Measurements from ENCODE around the gene DHX58.
"Not testable (repeated sequence)": the region's sequence is repeated elsewhere in the genome, so short reads cannot be mapped to it uniquely, and the experiment has no call there.

The DHX58 gene

GRCh38 chr17:42112552-42113176 lies at the start of gene DHX58:
Gene DHX58, minus strand, starts transcription at chr17:42112714. Its CDS starts 822 bp downstream, at chr17:42111892.
- peak; percentile 67 for DNase-seq (ENCODE audit: low read depth, low spot score)

DNA sequence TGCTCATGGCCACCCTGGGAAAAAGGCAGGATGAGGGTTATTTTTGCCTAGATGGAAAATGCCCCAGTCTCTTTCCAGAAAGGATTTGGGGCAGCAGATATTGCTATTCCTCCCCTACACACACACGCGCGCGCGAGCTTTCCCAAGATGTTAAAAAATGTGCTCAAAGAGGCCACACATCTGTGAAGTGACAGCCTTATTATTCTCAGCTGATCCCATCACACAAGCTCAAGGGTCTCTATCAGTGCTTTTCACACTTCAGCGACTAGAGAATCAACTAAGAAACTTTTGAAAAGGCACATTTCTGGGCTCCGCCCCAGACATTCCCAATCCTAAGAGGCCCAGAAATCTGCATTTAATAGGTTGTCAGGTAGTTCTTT lies 48.0 kb upstream of the DHX58 start:
- no peak for DNase-seq (ENCODE audit: low read depth, low spot score)

- no peak for DNase-seq (ENCODE audit: low read depth, low spot score)
Measured at GRCh38 chr17:42159796-42160530, 47.4 kb upstream of the DHX58 start.

- no peak for DNase-seq (ENCODE audit: low read depth, low spot score)
Measured at GRCh38 chr17:42155614-42156045, 43.1 kb upstream of the DHX58 start.

- DNase-seq (ENCODE audit: low read depth, low spot score) = no peak
Measured at GRCh38 chr17:42153919-42154742, 41.6 kb upstream of the DHX58 start.

GRCh38 chr17:42146911-42147607 lies 34.5 kb upstream of the DHX58 start:
- no peak for DNase-seq (ENCODE audit: low read depth, low spot score)

GRCh38 chr17:42143138-42143537 lies 30.6 kb upstream of the DHX58 start:
- DNase-seq (ENCODE audit: low read depth, low spot score) = not testable (repeated sequence)

- DNase-seq (ENCODE audit: low read depth, low spot score) = no peak
Measured at GRCh38 chr17:42142371-42142896, 29.9 kb upstream of the DHX58 start.

DNA sequence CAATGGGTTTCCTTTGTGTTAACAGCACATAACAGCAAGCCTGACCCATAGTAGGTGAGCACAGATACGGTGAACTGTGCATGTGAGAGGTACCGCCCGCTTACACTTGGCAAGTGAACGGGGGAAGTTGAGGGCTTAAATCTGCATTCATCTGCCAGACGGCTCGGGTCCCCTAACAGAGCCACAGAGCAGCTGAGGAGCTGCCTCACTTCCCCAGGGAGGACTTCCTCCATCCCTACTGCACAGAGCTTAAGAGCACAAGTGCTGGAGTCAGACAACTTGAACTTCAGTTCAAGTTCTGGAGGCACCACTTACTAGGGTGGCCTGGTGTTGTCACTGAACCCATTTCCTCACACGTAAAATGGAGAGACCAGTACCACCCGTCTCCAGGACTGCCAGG lies 28.9 kb upstream of the DHX58 start:
- no peak for DNase-seq (ENCODE audit: low read depth, low spot score)

GRCh38 chr17:42140690-42141089 lies 28.2 kb upstream of the DHX58 start:
- not testable (repeated sequence) for DNase-seq (ENCODE audit: low read depth, low spot score)

- DNase-seq (ENCODE audit: low read depth, low spot score) = no peak
Measured at GRCh38 chr17:42138749-42139492, 26.4 kb upstream of the DHX58 start.

DNA sequence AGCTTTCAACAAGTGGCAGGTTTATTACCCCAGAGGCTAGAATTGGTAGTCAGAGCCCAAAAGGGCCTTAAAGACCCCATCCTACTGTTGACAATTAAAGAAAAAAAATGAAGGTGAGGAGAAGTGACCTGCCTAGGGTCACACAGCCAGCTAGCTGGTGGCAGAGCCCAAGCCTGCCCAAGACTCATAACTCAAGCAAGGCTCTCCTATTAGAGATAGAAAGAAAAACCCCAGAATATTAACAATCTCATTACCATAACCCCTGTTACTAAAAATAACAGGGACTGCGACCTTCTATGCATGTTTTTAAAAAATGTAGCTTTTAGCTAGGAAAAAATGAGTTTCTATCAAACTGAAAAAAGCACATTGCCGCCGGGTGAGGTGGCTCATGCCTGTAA lies 24.1 kb upstream of the DHX58 start:
- no peak for DNase-seq (ENCODE audit: low read depth, low spot score)

GRCh38 chr17:42135664-42136653 lies 23.4 kb upstream of the DHX58 start:
- no peak for DNase-seq (ENCODE audit: low read depth, low spot score)

GRCh38 chr17:42135151-42135550 lies 22.6 kb upstream of the DHX58 start:
- DNase-seq (ENCODE audit: low read depth, low spot score) = no peak

- DNase-seq (ENCODE audit: low read depth, low spot score) = no peak
Measured at GRCh38 chr17:42133461-42134041, 21.0 kb upstream of the DHX58 start.

DNA sequence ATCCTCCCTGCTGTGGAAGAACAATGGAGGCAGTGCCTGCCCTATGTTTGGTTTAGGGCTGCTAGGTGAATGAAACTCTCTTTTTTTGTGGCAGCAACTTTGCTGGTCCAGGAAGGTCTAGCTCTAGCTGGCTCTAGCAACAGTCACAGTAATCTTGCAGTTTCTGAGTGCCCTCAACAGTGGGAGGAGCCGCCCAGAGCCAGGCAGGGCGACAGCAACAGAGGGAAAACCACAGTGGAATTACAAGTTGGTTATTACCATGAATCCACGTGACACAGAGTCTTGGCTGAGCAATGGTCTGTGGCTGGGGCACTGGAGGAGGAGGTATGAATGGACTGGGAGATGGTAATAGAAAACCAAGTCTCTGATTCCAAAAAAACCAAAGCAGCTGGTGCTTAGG lies 20.4 kb upstream of the DHX58 start:
- DNase-seq (ENCODE audit: low read depth, low spot score) = no peak

DNA sequence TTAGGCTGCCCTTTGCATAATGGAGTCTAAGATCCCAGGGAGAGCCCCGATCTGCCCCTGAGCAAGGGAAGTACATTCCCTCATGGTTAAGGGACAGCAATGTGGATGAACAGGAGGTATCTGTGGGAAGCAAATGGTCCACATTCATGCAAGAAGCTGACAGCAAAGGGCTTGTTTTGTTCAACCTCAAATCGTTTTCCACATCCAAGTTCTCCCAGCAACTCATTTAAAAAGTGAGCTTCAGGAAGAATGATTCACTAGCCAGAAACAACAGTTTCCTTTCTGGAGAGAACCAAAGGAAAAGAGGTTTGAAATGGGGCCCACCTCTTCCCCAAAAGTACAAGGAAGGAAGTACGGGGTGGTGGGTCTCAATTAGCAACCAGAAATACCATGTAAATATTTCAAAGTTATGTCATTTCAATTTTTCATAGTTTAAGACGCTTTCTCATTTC lies 19.5 kb upstream of the DHX58 start:
- no peak for DNase-seq (ENCODE audit: low read depth, low spot score)

- no peak for DNase-seq (ENCODE audit: low read depth, low spot score)
Measured at GRCh38 chr17:42131232-42131631, 18.7 kb upstream of the DHX58 start.

DNA sequence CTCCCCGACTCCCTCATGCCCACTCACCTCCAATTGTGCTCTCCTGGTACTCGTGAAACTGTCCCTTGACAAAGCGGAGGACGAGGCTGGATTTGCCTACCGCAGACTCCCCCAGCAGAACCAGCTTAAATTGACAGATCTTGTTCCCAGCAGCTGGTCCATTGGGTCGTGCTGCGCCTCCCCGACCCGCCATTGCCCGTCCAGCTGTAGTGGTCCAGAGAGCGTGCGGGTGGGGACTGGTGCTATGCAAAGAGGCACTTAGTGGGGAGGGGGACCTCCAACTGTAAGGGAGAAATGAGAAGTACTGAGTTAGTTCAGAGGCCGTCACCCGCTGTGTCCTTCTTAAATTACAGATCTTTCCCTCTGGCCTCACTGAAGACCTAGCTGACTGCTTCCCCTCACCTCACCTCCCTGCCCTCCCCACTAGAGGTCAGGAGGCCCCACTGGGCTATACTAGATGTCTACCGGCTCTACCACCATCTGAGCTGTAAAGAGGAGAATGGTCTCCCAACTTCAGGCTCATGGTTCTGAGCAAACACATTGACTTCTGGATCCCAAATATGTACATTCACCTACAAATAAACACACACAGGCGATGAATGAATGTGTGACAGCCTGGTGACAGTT lies 17.9 kb upstream of the DHX58 start:
- DNase-seq (ENCODE audit: low read depth, low spot score) = no peak
